ENCODE results near the gene TXK. TPM values are rescaled to one million over a fixed set of nuclear protein-coding genes. Genes with fewer than 3 reads are reported as not detected.
"Not testable (repeated sequence)": the region's sequence is repeated elsewhere in the genome, so short reads cannot be mapped to it uniquely, and the experiment has no call there.

Gene TXK
- 100 to 1,000 TPM; 135 to 140 TPM for total RNA-seq
- polyA plus RNA-seq: 10 to 100 TPM; 57.8 to 92.2 (median 60.4) TPM
- total RNA-seq: 30.3 to 231 (median 103) reads per million in 6 experiments

- DNase-seq: peak in 8 of 10 donors; percentile 12 to 72 (median 44)
- H3K4me3 Mint-ChIP-seq: peak within 1 kb of the TSS; percentile 79 to 98 (median 92)
- H3K4me1 Mint-ChIP-seq: peaks cover 41 to 82% (median 72%) of the 10 kb centered on the region in 4 donors
Observed at GRCh38 chr4:48134081-48134480, at the start of gene TXK. Gene TXK, minus strand, starts transcription at chr4:48134250. Its CDS starts 80 bp downstream, at chr4:48134170.

GRCh38 chr4:48180234-48180633 is 46.2 kb upstream of the TXK start:
- peaks cover 0 to 18% (median 3%) of the 10 kb centered on the region in 9 donors for H3K9me3 Mint-ChIP-seq
- no peak for ATAC-seq
- H3K27ac Mint-ChIP-seq: no peak overlapping the region
- POLR2A ChIA-PET: no interaction called here
- no peak for DNase-seq
- H3K36me3 Mint-ChIP-seq: peaks cover 0 to 13% (median 11%) of the 10 kb centered on the region in 3 donors
- H3K4me3 Mint-ChIP-seq: no peak overlapping the region
- no peaks in the 10 kb centered on the region for H3K27me3 Mint-ChIP-seq
- peaks cover 0 to 6% (median 0%) of the 10 kb centered on the region in 4 donors for H3K4me1 Mint-ChIP-seq

More at GRCh38 chr4:48134081-48134480, at the start of gene TXK:
- peak; percentile 54 to 55 for ATAC-seq
- H3K36me3 Mint-ChIP-seq: peaks cover 14 to 31% (median 23%) of the 10 kb centered on the region in 3 donors
- H3K27ac Mint-ChIP-seq: peak within 1 kb of the TSS in 9 of 10 donors; percentile 90 to 98 (median 95)
- H3K9me3 Mint-ChIP-seq: no peaks in the 10 kb centered on the region
- POLR2A ChIA-PET: interaction anchor here (1.1 to 2.1 kb wide), 4 partner anchors 9 to 208 kb away, joined by 3 to 10 read pairs (median 6); partner anchors contain the start of gene SLAIN2
- no peaks in the 10 kb centered on the region for H3K27me3 Mint-ChIP-seq

GRCh38 chr4:48178931-48179330 is 44.9 kb upstream of the TXK start:
- Mint-ChIP-seq H3K9me3 (peaks cover 0 to 18% (median 3%) of the 10 kb centered on the region in 9 donors), H3K4me3 (no peak overlapping the region), H3K4me1 (peaks cover 0 to 6% (median 0%) of the 10 kb centered on the region in 4 donors), H3K36me3 (peaks cover 0 to 13% (median 11%) of the 10 kb centered on the region in 3 donors), H3K27me3 (no peaks in the 10 kb centered on the region), H3K27ac (peak overlapping the region in 1 of 10 donors; percentile 27)
- DNase-seq: no peak
- POLR2A ChIA-PET: no interaction called here
- ATAC-seq: no peak

- Mint-ChIP-seq H3K9me3 (peaks cover 0 to 18% (median 3%) of the 10 kb centered on the region in 9 donors), H3K36me3 (peaks cover 0 to 13% (median 11%) of the 10 kb centered on the region in 3 donors), H3K27ac (no peak overlapping the region), H3K4me1 (peaks cover 0 to 6% (median 0%) of the 10 kb centered on the region in 4 donors), H3K27me3 (no peaks in the 10 kb centered on the region), H3K4me3 (no peak overlapping the region)
- ATAC-seq: no peak
- POLR2A ChIA-PET: no interaction called here
- no peak for DNase-seq
Observed at GRCh38 chr4:48175806-48176205, 41.8 kb upstream of the TXK start.

- Mint-ChIP-seq H3K4me3 (no peak overlapping the region), H3K4me1 (peaks cover 0 to 6% (median 0%) of the 10 kb centered on the region in 4 donors), H3K27me3 (no peaks in the 10 kb centered on the region), H3K9me3 (peaks cover 0 to 18% (median 3%) of the 10 kb centered on the region in 9 donors), H3K36me3 (peaks cover 0 to 13% (median 11%) of the 10 kb centered on the region in 3 donors), H3K27ac (no peak overlapping the region)
- ATAC-seq (no peak), DNase-seq (no peak)
- POLR2A ChIA-PET: no interaction called here
Observed at GRCh38 chr4:48175328-48175727, 41.3 kb upstream of the TXK start.

GRCh38 chr4:48173056-48173991 is 39.3 kb upstream of the TXK start:
- Mint-ChIP-seq H3K4me1 (no peaks in the 10 kb centered on the region), H3K9me3 (peaks cover 0 to 12% (median 2%) of the 10 kb centered on the region in 9 donors), H3K4me3 (no peak overlapping the region), H3K36me3 (peaks cover 0 to 10% (median 9%) of the 10 kb centered on the region in 3 donors), H3K27ac (no peak overlapping the region), H3K27me3 (no peaks in the 10 kb centered on the region)
- DNase-seq (no peak), ATAC-seq (no peak)
- POLR2A ChIA-PET: no interaction called here

- H3K4me1 Mint-ChIP-seq: no peaks in the 10 kb centered on the region
- H3K9me3 Mint-ChIP-seq: peaks cover 0 to 5% (median 0%) of the 10 kb centered on the region in 9 donors
- ATAC-seq (no peak), DNase-seq (no peak)
- peaks cover 6 to 10% (median 6%) of the 10 kb centered on the region in 3 donors for H3K36me3 Mint-ChIP-seq
- no peak overlapping the region for H3K27ac Mint-ChIP-seq
- POLR2A ChIA-PET: no interaction called here
- H3K4me3 Mint-ChIP-seq: no peak overlapping the region
- H3K27me3 Mint-ChIP-seq: no peaks in the 10 kb centered on the region
Observed at GRCh38 chr4:48172651-48173050, 38.6 kb upstream of the TXK start.

- Mint-ChIP-seq H3K36me3 (peaks cover 6 to 20% (median 19%) of the 10 kb centered on the region in 3 donors), H3K9me3 (no peaks in the 10 kb centered on the region), H3K4me3 (no peak overlapping the region), H3K27ac (no peak overlapping the region), H3K4me1 (no peaks in the 10 kb centered on the region), H3K27me3 (no peaks in the 10 kb centered on the region)
- POLR2A ChIA-PET: no interaction called here
- no peak for DNase-seq
- ATAC-seq: no peak
Observed at GRCh38 chr4:48169636-48170035, 35.6 kb upstream of the TXK start.

GRCh38 chr4:48167538-48168263 is 33.7 kb upstream of the TXK start:
- peaks cover 0 to 4% (median 0%) of the 10 kb centered on the region in 4 donors for H3K4me1 Mint-ChIP-seq
- DNase-seq: no peak
- no peaks in the 10 kb centered on the region for H3K9me3 Mint-ChIP-seq
- H3K27me3 Mint-ChIP-seq: no peaks in the 10 kb centered on the region
- peaks cover 6 to 20% (median 19%) of the 10 kb centered on the region in 3 donors for H3K36me3 Mint-ChIP-seq
- no peak overlapping the region for H3K27ac Mint-ChIP-seq
- no peak overlapping the region for H3K4me3 Mint-ChIP-seq
- POLR2A ChIA-PET: no interaction called here
- no peak for ATAC-seq

GRCh38 chr4:48164561-48164960 is 30.5 kb upstream of the TXK start:
- H3K9me3 Mint-ChIP-seq, POLR2A ChIA-PET, H3K27me3 Mint-ChIP-seq, H3K4me3 Mint-ChIP-seq, ATAC-seq, H3K27ac Mint-ChIP-seq, DNase-seq, H3K4me1 Mint-ChIP-seq: not testable (repeated sequence)
- H3K36me3 Mint-ChIP-seq: peaks cover 6 to 23% (median 20%) of the 10 kb centered on the region in 3 donors

GRCh38 chr4:48163746-48164145 is 29.7 kb upstream of the TXK start:
- H3K4me1 Mint-ChIP-seq: peaks cover 0 to 4% (median 2%) of the 10 kb centered on the region in 4 donors
- no peaks in the 10 kb centered on the region for H3K27me3 Mint-ChIP-seq
- no peak overlapping the region for H3K27ac Mint-ChIP-seq
- ATAC-seq: no peak
- DNase-seq: no peak
- H3K36me3 Mint-ChIP-seq: peaks cover 6 to 27% (median 25%) of the 10 kb centered on the region in 3 donors
- POLR2A ChIA-PET: no interaction called here
- no peaks in the 10 kb centered on the region for H3K9me3 Mint-ChIP-seq
- no peak overlapping the region for H3K4me3 Mint-ChIP-seq

- H3K27me3 Mint-ChIP-seq: no peaks in the 10 kb centered on the region
- DNase-seq (no peak), ATAC-seq (no peak)
- peaks cover 10 to 32% (median 19%) of the 10 kb centered on the region in 3 donors for H3K36me3 Mint-ChIP-seq
- no peak overlapping the region for H3K27ac Mint-ChIP-seq
- no peak overlapping the region for H3K4me3 Mint-ChIP-seq
- peaks cover 0 to 4% (median 2%) of the 10 kb centered on the region in 4 donors for H3K4me1 Mint-ChIP-seq
- peaks cover 0 to 10% (median 3%) of the 10 kb centered on the region in 9 donors for H3K9me3 Mint-ChIP-seq
- POLR2A ChIA-PET: no interaction called here
Observed at GRCh38 chr4:48162162-48162561, 28.1 kb upstream of the TXK start.

Measured in naive thymus-derived CD8-positive, alpha-beta T cell (primary cell).